HG03457 (cell line): ENCODE data around the gene CKAP2L.
"Not testable (repeated sequence)": the region's sequence is repeated elsewhere in the genome, so short reads cannot be mapped to it uniquely, and the experiment has no call there.

Experiments used
- ATAC-seq: cut with Tn5 transposase; IDR thresholded peaks from one replicate; pipeline ENCODE4 v1.9.1; 2021; ENCODE audit warnings: moderate number of reproducible peaks; ENCODE audit not compliant: unreplicated experiment

The CKAP2L gene

DNA sequence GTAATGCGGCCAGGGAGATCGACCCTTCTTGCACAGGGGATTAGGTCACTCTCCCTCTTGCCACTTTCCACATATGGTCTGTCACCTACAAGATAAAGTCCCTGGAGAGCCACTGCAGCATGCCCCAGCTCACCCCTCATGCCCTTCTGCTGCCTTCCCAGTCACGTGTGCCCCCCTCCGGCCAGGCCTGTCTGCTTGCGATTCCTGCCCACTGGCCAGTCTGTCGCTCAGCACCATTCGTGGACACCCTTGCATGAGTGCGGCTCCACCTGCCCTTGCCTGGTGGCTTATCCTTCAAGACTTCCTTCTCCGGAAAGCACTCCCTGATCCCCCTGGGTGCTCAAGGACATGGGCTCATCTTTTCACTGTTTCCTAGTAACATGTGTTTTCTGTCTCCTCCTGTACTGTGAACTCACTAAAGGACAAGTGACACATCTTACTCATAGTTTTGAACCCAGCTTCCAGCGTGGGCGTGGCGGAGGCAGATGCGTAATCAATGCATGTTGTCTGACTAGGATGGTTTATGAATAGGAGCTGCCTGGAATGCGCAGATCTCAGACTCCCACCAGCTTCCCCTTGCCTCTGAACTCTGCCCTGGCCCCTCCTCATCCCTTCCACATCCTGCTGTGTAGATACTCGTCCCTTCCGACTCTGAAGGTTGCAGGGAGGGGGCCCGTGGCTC is 51.4 kb downstream of the CKAP2L start:
- ATAC-seq: no peak

DNA sequence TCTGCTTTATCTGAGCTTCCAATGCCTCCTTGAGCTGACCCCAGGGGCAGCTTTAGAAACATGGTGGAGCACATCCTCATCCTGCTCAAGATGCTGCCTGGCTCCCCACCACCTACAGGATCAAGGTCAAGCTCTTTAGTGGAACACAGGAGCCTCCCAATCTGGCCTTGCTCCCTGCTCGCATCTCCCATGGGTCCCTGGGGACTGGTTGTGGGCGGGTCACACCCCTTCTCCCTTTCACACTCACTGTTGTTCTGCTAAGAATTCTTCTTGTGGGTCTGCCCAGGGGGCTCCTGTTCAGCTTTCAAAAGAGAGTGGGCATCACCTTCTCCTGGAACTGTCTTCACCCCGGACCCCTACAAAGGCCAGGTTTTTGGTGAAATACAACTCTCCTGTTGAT is 51.9 kb downstream of the CKAP2L start:
- no peak for ATAC-seq

DNA sequence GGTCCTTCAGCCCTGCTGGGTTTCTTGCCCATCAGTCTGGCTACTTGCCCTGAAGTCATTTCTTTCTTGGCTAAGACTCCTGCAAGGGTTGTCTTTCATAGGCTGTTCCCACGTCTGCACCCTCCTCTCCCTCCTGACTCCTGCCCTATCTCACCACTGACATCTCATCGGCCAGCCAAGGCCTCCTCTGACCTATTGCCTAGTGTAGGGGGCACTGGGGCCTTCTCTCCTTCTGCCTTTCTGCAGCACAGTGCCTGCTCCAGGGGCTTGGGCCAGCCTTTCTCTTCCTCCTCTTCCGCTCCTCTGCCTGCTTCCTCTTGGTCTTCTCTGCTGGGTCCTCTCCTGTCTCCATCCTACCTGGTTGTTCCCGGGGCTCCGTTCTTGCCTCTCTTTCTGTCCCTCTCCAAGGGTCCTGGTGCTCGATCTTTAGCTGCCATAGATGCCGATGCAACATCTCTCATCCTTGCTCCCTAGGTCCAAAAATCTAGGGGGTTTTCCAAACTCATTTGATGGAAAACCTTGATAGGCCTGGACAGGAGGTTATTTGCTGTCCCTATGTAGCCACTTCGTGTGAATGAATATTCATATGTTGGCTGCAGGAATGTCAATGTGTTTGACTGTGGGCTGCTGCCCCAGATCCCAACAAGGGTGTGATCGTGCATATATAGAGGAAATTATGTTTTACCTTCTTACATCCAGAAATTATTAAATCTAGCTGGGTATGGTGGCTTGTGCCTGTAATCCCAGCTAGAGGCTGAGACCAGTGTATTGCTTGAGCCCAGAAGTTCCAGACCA is 53.3 kb downstream of the CKAP2L start:
- ATAC-seq: no peak

DNA sequence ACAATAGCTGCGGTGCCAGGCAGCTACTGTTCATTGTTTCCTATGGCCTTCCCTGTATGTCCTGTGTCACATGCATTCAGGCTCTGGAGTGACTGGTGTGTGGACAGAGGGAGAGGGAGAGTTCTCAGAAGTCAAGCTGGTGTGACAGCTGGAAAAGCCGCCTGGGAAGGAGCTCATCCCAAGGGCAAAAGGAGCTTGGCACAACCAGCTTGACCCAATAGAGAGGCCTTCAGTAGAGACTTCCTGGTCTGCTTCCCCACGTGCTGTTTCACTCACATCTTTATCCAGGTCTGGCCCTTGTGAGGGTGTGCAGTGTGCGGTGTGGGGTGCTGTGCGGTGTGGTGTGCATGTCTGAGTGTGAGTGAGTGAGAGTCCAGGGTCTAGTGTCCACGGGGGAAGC is 54.7 kb downstream of the CKAP2L start:
- no peak for ATAC-seq

DNA sequence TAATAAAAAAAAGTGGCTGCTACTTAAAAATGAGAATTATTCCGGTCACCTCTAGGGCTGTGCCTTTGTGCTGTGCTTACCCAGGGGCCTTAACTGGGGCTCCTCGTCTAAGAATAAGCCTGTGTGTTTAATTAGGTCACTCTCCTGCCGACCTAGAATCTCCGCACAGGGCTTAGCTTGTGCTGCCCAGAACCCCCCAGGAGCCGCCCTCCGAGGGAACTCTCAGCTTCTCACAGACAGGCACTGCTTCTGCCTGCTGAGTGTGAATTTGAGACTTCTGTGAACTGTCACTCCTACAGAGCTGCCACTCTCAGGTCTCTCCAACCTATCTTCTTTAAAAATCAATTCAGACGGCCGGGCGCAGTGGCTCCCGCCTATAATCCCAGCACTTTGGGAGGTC is 55.4 kb downstream of the CKAP2L start:
- no peak for ATAC-seq

DNA sequence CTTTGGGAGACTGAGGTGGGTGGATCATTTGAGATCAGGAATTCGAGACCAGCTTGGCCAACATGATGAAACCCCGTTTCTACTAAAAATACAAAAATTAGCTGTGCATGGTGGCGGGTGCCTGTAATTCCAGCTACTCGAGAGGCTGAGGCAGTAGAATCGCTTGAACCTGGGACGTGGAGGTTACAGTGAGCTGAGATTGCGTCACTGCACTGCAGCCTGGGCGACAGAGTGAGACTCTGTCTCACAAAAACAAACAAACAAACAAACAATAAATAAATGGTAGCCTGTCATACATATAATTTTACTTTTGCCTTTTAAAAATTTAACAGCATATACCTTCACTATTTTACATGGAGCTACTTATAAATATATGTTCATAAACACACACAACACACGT is 57.5 kb downstream of the CKAP2L start:
- ATAC-seq: not testable (repeated sequence)

DNA sequence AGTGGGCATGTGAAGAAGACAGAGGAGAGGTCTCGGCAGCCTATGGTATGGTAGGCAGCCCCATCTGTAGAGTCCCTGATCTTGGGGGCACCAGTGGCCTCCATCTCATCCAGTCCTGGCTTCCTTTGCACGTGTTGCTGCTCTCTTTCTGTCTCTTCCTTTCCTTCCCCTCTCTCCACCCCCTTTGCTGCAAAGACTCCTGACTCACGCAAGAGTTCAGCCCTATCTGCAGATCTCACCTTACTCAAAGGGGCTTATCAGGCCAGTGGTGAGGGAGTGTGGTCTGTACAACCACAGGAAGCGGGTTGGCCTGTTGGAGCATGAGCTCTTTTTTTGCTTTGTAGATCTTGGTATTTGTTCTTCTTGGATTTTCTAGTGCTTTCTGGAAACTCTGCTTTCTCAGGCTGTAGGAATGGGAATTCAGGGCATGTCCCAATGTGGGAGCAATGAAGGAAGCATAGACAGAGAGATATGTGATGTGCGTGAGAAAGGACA is 58.2 kb downstream of the CKAP2L start:
- no peak for ATAC-seq

DNA sequence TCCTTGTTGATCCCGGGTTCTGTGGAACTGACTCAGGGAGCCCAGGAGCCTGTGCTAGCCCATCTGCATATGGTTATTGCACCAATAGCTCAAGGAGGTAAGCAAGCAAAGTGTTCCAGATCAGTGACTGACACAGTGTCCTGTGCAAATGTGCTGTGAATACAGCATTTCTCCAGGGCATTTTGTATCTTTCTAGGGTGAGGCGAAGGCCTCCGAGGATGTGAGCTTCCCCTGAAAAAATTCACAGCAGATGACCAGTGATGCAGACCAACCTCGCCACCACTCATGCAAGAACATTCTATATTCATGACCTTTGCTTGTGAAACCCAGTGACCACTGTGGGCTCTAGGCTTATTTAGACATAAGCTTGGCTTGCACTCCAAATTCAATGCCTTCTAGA is 58.8 kb downstream of the CKAP2L start:
- no peak for ATAC-seq

DNA sequence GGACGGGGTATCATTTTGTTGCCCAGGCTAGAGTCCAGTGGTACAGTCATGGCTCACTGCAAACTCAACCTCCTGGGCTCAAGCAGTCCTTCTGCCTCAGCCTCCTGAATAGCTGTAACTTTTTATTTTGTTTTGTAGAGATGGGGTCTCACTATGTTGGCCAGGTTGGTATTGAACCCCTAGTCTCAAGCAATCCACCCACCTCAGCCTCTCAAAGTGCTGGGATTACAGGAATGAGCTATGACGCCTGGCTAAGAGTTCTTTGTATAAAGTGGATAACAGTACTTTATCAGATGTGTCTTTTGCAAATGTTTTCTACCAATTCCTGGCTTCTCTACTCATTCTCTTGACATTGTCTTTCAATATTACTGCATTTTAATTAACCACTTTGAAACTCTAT is 60.7 kb downstream of the CKAP2L start:
- no peak for ATAC-seq

DNA sequence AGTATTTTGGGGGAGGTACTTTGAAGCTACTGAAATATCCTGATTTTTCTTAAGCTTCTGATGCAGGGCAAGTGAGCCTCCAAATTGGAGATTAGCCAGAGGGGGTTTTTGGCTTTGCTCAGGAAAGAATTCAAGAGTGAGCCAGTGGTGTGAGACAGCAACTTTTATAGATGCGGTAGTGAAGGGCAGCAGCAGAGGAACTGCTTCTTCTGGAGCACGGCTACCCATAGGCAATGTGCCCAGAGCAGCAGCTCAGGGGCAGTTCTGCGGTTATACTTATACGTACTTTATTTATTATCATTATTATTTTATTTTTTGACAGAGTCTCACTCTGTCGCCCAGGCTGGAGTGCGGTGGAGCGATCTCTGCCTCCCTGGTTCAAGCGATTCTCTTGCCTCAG is 63.4 kb downstream of the CKAP2L start:
- no peak for ATAC-seq

DNA sequence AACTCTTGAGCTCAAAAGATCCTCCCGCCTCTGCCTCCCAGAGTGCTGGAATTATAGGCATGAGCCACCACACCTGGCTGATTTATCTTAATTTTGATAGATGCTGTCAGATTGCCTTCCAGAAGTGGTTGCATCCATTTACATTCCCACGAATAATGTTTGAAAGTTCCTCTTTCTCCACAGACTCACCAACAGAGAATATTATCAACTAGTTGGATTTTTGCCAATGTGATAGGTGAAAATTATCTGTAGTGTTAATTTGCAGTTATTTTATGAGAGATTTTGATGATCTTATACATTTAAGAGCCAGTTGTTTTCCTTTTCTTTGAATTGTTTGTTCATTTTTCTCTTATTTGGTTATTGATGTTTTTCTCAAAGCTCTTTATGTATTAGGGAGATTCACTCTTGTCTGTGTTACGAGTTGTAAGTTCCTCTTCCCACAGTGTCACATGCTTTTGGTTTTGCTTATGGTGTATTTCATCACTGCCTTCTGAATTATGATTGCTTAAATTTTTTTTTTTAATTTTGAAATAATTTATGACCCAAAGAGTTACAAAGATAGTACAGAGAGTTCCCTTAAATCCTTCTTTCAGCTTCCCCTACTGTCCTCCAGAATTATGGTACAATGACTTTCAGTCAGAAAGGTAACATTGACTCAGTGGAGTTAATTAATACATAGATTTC is 64.3 kb downstream of the CKAP2L start:
- no peak for ATAC-seq

DNA sequence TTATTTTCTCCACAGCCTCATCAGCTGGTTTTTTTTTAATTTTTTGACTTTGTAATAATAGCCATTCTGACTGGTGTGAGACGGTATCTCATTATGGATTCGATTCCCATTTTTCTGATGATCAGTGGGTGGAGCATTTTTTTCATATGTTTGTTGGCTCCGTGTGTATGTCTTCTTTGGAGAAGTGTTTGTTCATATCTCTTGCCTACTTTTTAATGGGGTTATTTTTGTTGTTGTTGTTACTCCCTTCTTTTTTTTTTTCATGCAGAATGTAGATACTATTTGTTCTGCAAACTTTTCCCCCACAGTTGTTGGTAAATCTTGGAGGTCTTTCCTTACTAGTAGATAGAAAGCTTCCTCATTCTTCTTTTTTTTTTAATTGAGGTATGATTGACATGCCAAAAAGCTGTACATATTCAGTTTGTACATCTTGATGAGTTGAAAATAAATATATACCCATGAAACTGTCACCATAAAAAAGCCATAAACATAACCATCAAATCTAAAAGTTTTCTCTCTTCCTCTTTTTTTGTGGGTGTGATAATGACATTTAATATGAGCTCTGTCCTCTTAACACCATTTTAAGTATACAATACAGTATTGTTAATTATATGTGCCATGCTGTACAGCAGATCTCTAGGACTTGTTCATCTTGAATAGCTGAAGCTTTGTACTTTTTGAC is 65.4 kb downstream of the CKAP2L start:
- ATAC-seq: no peak

DNA sequence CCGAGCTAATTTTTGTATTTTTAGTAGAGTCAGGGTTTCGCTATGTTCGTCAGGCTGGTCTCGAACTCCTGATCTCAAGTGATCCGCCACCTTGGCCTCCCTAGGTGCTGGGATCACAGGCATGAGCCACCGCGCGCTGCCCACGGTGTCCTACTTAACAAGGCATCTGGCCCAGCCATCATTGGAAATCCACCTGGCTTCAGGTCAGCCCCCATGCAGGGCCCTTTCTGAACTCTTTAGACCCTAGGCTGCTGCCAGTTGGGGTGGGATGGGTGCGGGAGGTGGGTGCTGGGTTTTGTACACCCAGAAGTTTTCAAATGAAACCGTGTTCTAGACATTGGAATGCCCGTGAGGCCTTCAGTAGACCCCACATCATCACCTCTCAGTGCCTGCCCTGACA is 70.2 kb downstream of the CKAP2L start:
- no peak for ATAC-seq

DNA sequence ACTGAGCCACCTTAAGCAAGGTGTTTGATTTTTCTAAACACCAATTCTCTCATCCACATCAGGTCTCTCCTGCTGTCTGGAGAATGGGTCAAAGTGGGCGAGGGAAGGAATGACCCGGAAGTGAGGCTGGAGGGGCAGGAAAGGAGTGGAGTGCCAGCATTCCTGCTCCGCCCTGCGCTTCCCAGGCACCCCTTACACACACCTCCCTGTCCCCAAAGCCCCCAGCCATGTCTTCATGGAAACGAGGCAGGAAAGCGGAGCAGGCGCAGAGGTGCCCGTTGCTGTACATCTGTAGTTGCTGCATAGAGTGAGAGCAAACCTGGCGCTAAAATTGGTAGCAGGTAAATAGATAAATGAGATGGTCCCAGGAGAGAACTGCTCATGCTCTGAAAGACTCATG is 70.8 kb downstream of the CKAP2L start:
- no peak for ATAC-seq

DNA sequence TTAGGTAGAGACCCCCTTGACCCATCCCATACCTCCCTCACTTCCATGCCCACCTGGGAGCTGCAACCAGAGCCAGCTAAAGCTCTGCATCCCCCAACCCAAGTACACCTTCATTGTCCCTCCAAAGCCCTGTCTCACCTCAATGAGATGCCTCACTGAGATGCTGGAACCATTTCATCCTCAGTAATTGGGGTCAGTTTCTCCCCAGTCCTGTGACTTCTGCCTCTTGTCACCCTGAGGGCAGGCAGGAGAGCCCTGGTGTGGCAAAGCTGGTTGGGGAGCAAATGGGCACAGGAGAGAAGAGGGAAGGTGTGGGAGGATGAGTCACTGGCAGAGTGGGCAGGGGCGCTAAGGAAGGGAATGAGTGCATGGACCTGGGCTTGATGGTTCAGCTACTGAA is 71.5 kb downstream of the CKAP2L start:
- ATAC-seq: peak; percentile 4

DNA sequence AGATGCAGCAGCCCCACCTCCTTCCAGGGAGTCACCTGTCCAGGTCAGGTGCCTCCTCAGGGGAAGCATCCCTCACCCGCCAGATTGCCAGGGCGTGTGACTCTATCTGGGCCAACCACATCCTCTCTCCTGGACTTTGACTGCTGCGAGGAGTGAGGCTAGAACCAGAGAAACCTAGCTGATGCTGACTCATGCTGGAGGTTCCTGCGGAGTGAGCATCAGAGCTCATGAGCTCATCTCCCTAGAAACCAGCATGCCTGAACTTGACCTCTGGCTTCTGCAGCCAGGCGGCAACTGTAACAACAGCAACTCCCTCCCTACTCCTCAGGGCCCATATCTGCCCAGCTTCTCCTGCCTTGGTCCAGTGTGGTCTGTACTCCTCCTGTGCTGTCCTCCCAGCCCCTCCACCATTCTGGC is 71.9 kb downstream of the CKAP2L start:
- ATAC-seq: peak; percentile 63

DNA sequence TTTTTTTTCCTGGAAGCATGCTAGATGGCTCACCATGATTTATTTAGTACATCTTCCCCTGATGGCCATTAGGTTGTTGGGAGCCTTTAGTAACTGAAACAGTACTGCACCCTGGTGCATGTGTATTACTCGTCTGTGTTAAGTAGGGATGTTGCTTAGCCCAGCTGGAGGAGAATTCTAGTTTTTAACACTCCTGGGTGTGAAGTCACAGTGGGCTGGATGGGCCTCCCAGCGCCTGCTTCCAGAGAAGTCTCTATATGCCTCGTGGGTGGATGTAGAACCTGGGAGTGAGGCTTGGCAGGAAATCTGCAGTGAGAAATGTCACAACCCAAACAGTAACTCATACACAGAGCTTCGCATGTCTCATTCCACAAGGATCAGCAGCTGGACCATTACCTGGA is 72.5 kb downstream of the CKAP2L start:
- no peak for ATAC-seq

DNA sequence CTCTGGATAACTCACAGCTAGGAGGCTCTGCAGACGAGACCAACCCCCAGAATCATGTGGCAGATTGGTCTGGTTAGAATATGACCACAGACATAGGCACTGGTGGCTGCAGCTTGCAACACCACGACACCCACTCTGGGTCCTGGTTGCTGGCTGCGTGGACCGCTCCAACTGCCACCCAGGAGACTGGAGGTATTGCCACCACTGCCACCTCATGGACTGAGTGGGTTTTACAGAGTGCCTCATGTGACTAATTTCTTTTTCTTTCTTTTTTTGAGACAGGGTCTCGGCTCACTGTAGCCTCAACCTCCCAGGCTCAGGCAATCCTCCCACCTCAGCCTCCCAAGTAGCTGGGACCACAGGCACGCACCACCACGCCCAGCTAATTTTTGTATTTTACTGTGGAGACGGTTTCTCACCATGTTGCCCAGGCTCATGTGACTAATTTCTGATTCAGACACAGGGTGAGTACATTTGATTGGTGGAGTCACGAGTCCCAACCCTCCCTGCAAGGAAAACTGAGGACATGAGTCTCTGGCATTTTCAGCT is 73.5 kb downstream of the CKAP2L start:
- no peak for ATAC-seq

DNA sequence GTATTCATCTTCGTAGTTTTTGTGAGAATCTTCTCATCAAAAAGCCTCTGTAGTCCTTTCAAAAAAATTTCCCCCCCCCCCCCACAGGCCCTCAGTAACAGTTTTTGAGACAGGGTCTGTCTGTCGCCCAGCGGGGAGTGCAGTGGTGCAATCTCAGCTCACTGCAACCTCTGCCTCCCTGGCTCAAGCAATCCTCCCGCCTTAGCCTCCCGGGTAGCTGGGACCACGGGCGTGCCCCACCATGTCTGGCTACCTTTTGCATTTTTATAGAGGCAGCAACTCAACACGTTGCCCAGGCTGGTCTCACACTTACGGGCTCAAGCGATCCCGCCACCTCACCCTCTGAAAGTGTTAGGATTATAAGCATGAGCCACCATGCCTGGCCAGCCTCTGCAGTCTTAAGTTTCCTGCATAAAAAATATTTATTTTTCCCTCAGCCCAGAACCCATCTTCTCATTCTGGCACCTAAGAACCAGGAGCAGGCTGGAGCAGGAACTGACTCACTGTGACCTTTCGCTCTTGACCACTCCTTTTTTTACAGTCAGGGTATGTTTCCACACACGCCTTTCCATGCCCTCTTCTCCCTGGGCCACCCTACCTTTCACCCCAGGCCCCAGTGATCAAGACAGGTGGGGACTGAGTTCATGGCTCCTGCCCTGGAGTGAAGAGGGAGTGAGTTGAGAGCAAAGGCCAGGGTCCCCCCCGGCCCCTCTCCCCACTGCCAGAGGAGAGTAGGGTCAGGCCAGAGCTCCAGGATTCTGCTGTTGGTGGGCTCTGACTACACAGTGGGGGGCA is 76.1 kb downstream of the CKAP2L start:
- no peak for ATAC-seq

DNA sequence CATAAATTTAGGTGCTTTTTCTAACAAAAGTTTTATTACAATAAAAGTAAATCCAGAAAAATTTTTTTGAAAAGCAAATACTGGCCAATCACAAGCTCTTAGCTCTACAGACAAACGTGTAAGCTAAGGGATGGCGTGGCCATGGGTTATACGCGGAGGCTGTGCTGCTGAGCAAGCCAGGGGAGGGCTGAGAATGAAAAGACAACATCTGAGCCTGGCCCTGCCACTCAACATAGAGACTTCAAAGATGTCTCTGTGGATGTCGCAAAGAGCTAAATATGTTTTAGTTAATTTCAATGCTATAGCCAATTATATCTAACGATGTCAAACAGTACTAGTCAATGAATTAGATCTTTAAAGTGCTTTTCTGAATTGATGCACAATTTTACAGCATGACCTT is 76.9 kb downstream of the CKAP2L start:
- no peak for ATAC-seq
